ENCODE measurements around the gene MGAT3.

GRCh38 chr22:39498368-39498767 lies 41.6 kb downstream of the MGAT3 start:
- TF ChIP-seq CTCF (IDR thresholded peaks at IDR 0.05; ENCODE audit: insufficient read depth, low read length, poor library complexity, severe bottlenecking) (no peak), EZH2phosphoT487 (conservative IDR thresholded peaks at IDR 0.05; ENCODE audit: low read length) (no peak)

Data from SU-DHL-6 (cell line).